DOHH2 (cell line): Measurements from ENCODE around the gene ESRRA.

ENCODE experiments used
- EZH2phosphoT487 ChIP-seq: fragments of 200-600 bp; sonication (generic); IDR thresholded peaks from 2 replicates; pipeline ENCODE4 v1.6.1; 2017; ENCODE audit warnings: borderline replicate concordance, mild to moderate bottlenecking, antibody characterized with exemption, low read length, moderate library complexity, mixed read lengths
- TF ChIP-seq, protein P1 (sequence below): fragments of 200-600 bp; sonication (generic); IDR thresholded peaks from one replicate; pipeline ENCODE4 v1.5.1; 2014; ENCODE audit warnings: antibody characterized with exemption, mild to moderate bottlenecking, low read depth, low read length; ENCODE audit not compliant: poor library complexity, severe bottlenecking

GRCh38 chr11:64290352-64291261 lies 14.7 kb upstream of the ESRRA start:
- TF ChIP-seq, protein P1, sequence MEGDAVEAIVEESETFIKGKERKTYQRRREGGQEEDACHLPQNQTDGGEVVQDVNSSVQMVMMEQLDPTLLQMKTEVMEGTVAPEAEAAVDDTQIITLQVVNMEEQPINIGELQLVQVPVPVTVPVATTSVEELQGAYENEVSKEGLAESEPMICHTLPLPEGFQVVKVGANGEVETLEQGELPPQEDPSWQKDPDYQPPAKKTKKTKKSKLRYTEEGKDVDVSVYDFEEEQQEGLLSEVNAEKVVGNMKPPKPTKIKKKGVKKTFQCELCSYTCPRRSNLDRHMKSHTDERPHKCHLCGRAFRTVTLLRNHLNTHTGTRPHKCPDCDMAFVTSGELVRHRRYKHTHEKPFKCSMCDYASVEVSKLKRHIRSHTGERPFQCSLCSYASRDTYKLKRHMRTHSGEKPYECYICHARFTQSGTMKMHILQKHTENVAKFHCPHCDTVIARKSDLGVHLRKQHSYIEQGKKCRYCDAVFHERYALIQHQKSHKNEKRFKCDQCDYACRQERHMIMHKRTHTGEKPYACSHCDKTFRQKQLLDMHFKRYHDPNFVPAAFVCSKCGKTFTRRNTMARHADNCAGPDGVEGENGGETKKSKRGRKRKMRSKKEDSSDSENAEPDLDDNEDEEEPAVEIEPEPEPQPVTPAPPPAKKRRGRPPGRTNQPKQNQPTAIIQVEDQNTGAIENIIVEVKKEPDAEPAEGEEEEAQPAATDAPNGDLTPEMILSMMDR: no peak
- TF ChIP-seq EZH2phosphoT487: no peak
